Trophoblast cell (in vitro differentiated cells and primary cell): ENCODE data around the gene COL6A5.
"Not testable (repeated sequence)": the region's sequence is repeated elsewhere in the genome, so short reads cannot be mapped to it uniquely, and the experiment has no call there.

Experiments used
- DNase-seq, 2 donors: peaks; one replicate each; pipeline ENCODE4 v3.0.0-alpha.2; 2016
- H2AFZ ChIP-seq: 2 replicates; pipeline ENCODE4 v1.6.1; 2013; ENCODE audit warnings: low read length, moderate library complexity, mild to moderate bottlenecking; ENCODE audit not compliant: insufficient read depth, poor library complexity
- H2AK5ac ChIP-seq: 2 replicates; pipeline ENCODE4 v1.6.1; 2013; ENCODE audit warnings: mild to moderate bottlenecking, low read length
- H2BK120ac ChIP-seq: 2 replicates; pipeline ENCODE4 v1.6.1; 2013; ENCODE audit warnings: low read length, mild to moderate bottlenecking, moderate library complexity; ENCODE audit not compliant: insufficient read depth, poor library complexity
- H2BK12ac ChIP-seq: 2 replicates; pipeline ENCODE4 v1.6.1; 2013; ENCODE audit warnings: mild to moderate bottlenecking, low read length, moderate library complexity
- H2BK5ac ChIP-seq: 2 replicates; pipeline ENCODE4 v1.6.1; 2013; ENCODE audit warnings: low read length, low read depth, moderate library complexity, mild to moderate bottlenecking; ENCODE audit not compliant: poor library complexity
- H3K14ac ChIP-seq: 2 replicates; pipeline ENCODE4 v1.6.1; 2013; ENCODE audit warnings: mild to moderate bottlenecking, low read length
- H3K18ac ChIP-seq: 2 replicates; pipeline ENCODE4 v1.6.1; 2013; ENCODE audit warnings: mild to moderate bottlenecking, low read length
- H3K23ac ChIP-seq: 2 replicates; pipeline ENCODE4 v1.6.1; 2013; ENCODE audit warnings: low read length
- H3K27ac ChIP-seq: 2 replicates; pipeline ENCODE4 v1.5.1; 2013; ENCODE audit warnings: low read depth, mild to moderate bottlenecking, inconsistent platforms, low read length, moderate library complexity
- H3K27me3 ChIP-seq: 2 replicates; pipeline ENCODE4 v1.6.1; 2013; ENCODE audit warnings: inconsistent platforms, mild to moderate bottlenecking, low read length, moderate library complexity; ENCODE audit not compliant: insufficient read depth
- H3K36me3 ChIP-seq, 2 experiments: 1 replicate in 1 of 2; 2 replicates in 1 of 2; pipeline ENCODE4 v1.6.1; 2013; ENCODE audit warnings: low read length in 2 of 2, mild to moderate bottlenecking in 2 of 2, moderate library complexity in 1 of 2; ENCODE audit not compliant: insufficient read depth in 2 of 2, control insufficient read depth in 1 of 2
- H3K4ac ChIP-seq: 2 replicates; pipeline ENCODE4 v1.6.1; 2013; ENCODE audit warnings: low read depth, mild to moderate bottlenecking, low read length, moderate library complexity
- H3K4me1 ChIP-seq, 2 experiments: 1 replicate in 1 of 2; 2 replicates in 1 of 2; pipeline ENCODE4 v1.6.1; 2013; ENCODE audit warnings: low read length in 2 of 2, mild to moderate bottlenecking in 2 of 2, moderate library complexity in 1 of 2; ENCODE audit not compliant: insufficient read depth in 2 of 2, control insufficient read depth in 1 of 2
- H3K4me2 ChIP-seq: 2 replicates; pipeline ENCODE4 v1.6.1; 2013; ENCODE audit warnings: inconsistent platforms, mild to moderate bottlenecking, low read length, moderate library complexity
- H3K4me3 ChIP-seq: 2 replicates; pipeline ENCODE4 v1.5.1; 2013; ENCODE audit warnings: mild to moderate bottlenecking, low read depth, low read length, inconsistent platforms
- H3K79me1 ChIP-seq: one replicate; pipeline ENCODE4 v1.6.1; 2013; ENCODE audit warnings: low read length
- H3K79me2 ChIP-seq: 2 replicates; pipeline ENCODE4 v1.6.1; 2013; ENCODE audit warnings: low read length, mild to moderate bottlenecking; ENCODE audit not compliant: control insufficient read depth, insufficient read depth, poor library complexity
- H3K9ac ChIP-seq: 2 replicates; pipeline ENCODE4 v1.6.1; 2013; ENCODE audit warnings: mild to moderate bottlenecking, low read length
- H3K9me3 ChIP-seq: 2 replicates; pipeline ENCODE4 v1.6.1; 2013; ENCODE audit warnings: low read depth, mild to moderate bottlenecking, control low read depth, inconsistent platforms, low read length; ENCODE audit not compliant: insufficient read depth
- H4K12ac ChIP-seq: 2 replicates; pipeline ENCODE4 v1.6.1; 2013; ENCODE audit warnings: low read depth, mild to moderate bottlenecking, low read length, moderate library complexity
- H4K8ac ChIP-seq: 2 replicates; pipeline ENCODE4 v1.6.1; 2013; ENCODE audit warnings: low read depth, mild to moderate bottlenecking, low read length, moderate library complexity
- H4K91ac ChIP-seq: one replicate; pipeline ENCODE4 v1.6.1; 2013; ENCODE audit warnings: low read depth, mild to moderate bottlenecking, low read length, moderate library complexity
- WGBS: extraction: QIAGEN DNeasy Blood & Tissue Kit; methylation state at CpG from one replicate; pipeline ENCODE4 v1.1.7; 2013; ENCODE audit warnings: missing lambda C conversion rate; ENCODE audit not compliant: insufficient read length, insufficient coverage; ENCODE audit errors: extremely low coverage; 5-methylcytosine and 5-hydroxymethylcytosine counted together

The COL6A5 gene

GRCh38 chr3:130408253-130408652, 62.8 kb downstream of the COL6A5 start:
- H2BK12ac ChIP-seq, H2AK5ac ChIP-seq, H3K9me3 ChIP-seq, H3K23ac ChIP-seq, H3K4me1 ChIP-seq, H4K12ac ChIP-seq, H3K4ac ChIP-seq, H3K79me2 ChIP-seq, H3K9ac ChIP-seq, H4K91ac ChIP-seq, H2BK5ac ChIP-seq, H2AFZ ChIP-seq, H3K27me3 ChIP-seq, H3K27ac ChIP-seq, H3K18ac ChIP-seq, H3K4me3 ChIP-seq, H3K4me2 ChIP-seq, H3K14ac ChIP-seq, H4K8ac ChIP-seq, H3K36me3 ChIP-seq, H3K79me1 ChIP-seq, H2BK120ac ChIP-seq: not testable (repeated sequence)
- DNase-seq, result peak in 1 of 2 donors; percentile 43
- WGBS, result no CpG with 5 or more reads among the region's 10 CpGs

DNA sequence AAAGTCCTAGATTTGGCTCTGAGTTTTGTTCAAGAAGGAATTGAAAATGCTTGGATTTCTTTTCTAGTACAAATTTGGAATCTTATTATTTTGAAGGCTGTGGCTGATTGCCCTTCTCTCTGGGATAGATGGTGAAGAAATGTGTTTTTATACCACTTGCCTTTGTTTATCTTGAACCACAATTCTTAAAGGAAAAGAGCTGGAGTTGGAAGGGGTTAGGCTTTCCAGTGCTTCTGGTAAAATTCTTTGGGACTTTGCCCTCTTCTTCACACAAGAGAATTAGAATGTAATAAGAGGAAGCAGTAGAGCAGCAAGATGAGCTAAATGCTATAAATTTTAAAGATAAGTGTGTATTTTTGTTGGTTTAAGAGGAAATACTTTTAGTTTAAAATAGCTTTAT, 65.8 kb downstream of the COL6A5 start:
- Histone ChIP-seq H2BK120ac (no peak overlapping the region), H3K4me1 (peaks cover 0 to 3% of the 10 kb centered on the region in 2 experiments), H3K27ac (no peak overlapping the region), H4K8ac (no peak overlapping the region), H3K4me2 (no peak overlapping the region), H2BK12ac (no peak overlapping the region), H3K23ac (no peak overlapping the region), H3K27me3 (no peaks in the 10 kb centered on the region), H2BK5ac (no peak overlapping the region), H3K4ac (no peak overlapping the region), H3K79me2 (no peaks in the 10 kb centered on the region), H3K18ac (no peak overlapping the region), H3K9me3 (peaks cover 2% of the 10 kb centered on the region), H3K9ac (no peak overlapping the region), H4K91ac (no peak overlapping the region), H4K12ac (no peak overlapping the region), H3K4me3 (no peak overlapping the region), H3K14ac (no peak overlapping the region), H3K36me3 (peaks cover 0 to 2% of the 10 kb centered on the region in 2 experiments), H2AK5ac (no peak overlapping the region), H2AFZ (no peak overlapping the region), H3K79me1 (no peaks in the 10 kb centered on the region)
- no peak for DNase-seq

GRCh38 chr3:130412991-130413560, 67.6 kb downstream of the COL6A5 start:
- Histone ChIP-seq H4K12ac (no peak overlapping the region), H4K91ac (no peak overlapping the region), H3K4me3 (no peak overlapping the region), H4K8ac (no peak overlapping the region), H3K4me1 (peaks cover 0 to 3% of the 10 kb centered on the region in 2 experiments), H2AFZ (no peak overlapping the region), H2AK5ac (no peak overlapping the region), H3K36me3 (peaks cover 0 to 2% of the 10 kb centered on the region in 2 experiments), H2BK12ac (no peak overlapping the region), H2BK5ac (no peak overlapping the region), H3K23ac (no peak overlapping the region), H3K79me2 (no peaks in the 10 kb centered on the region), H3K4me2 (no peak overlapping the region), H3K9ac (no peak overlapping the region), H3K9me3 (peaks cover 2% of the 10 kb centered on the region), H3K18ac (no peak overlapping the region), H3K4ac (no peak overlapping the region), H3K27me3 (no peaks in the 10 kb centered on the region), H3K14ac (no peak overlapping the region), H3K79me1 (no peaks in the 10 kb centered on the region), H3K27ac (no peak overlapping the region), H2BK120ac (no peak overlapping the region)
- WGBS, result no CpG with 5 or more reads among the region's 1 CpG
- no peak for DNase-seq

DNA sequence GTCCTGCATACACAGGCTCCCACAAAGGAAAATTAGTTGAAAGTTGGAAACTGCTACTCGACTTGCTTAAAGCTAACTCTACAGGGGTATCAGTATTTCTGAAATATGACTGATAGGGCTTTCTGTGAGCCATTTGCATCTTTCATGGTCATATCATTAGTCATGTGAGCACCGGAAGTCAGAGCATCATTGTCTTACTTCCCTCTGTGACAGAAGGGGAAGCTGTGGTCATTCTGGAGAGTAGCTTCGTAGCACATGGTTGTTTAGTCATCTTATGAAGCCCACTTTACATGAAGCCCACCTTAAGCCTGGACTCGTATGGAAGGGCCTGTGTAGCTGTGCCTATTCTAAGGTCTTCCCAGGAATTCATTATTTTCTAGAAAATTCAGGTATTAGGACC, 69.0 kb downstream of the COL6A5 start:
- H2BK120ac ChIP-seq, result no peak overlapping the region
- DNase-seq, result no peak
- H3K18ac ChIP-seq, result no peak overlapping the region
- H3K14ac ChIP-seq, result no peak overlapping the region
- H3K79me1 ChIP-seq, result no peaks in the 10 kb centered on the region
- H4K91ac ChIP-seq, result no peak overlapping the region
- no peak overlapping the region for H3K4me3 ChIP-seq
- no peaks in the 10 kb centered on the region for H3K9me3 ChIP-seq
- H3K27ac ChIP-seq, result no peak overlapping the region
- H3K23ac ChIP-seq, result no peak overlapping the region
- H2AK5ac ChIP-seq, result no peak overlapping the region
- H4K12ac ChIP-seq, result no peak overlapping the region
- no peak overlapping the region for H4K8ac ChIP-seq
- no peak overlapping the region for H3K9ac ChIP-seq
- H2BK5ac ChIP-seq, result no peak overlapping the region
- H2AFZ ChIP-seq, result no peak overlapping the region
- H3K4me2 ChIP-seq, result no peak overlapping the region
- no peak overlapping the region for H2BK12ac ChIP-seq
- no peaks in the 10 kb centered on the region for H3K79me2 ChIP-seq
- H3K27me3 ChIP-seq, result no peaks in the 10 kb centered on the region
- no CpG with 5 or more reads among the region's 4 CpGs for WGBS
- no peak overlapping the region for H3K4ac ChIP-seq
- H3K4me1 ChIP-seq, result peaks cover 0 to 3% of the 10 kb centered on the region in 2 experiments
- no peaks in the 10 kb centered on the region for H3K36me3 ChIP-seq
